ENCODE results near the gene TRIO. TPM values are rescaled to one million over a fixed set of nuclear protein-coding genes. Genes with fewer than 3 reads are reported as not detected.

The TRIO gene
- polyA plus RNA-seq, 1 of the 3 experiments (the other 2 are of a cell fraction) = 229 TPM

- TF ChIP-seq YY1 (IDR thresholded peaks at IDR 0.05; ENCODE audit: low read depth) = no peak
- TF ChIP-seq, protein P1, sequence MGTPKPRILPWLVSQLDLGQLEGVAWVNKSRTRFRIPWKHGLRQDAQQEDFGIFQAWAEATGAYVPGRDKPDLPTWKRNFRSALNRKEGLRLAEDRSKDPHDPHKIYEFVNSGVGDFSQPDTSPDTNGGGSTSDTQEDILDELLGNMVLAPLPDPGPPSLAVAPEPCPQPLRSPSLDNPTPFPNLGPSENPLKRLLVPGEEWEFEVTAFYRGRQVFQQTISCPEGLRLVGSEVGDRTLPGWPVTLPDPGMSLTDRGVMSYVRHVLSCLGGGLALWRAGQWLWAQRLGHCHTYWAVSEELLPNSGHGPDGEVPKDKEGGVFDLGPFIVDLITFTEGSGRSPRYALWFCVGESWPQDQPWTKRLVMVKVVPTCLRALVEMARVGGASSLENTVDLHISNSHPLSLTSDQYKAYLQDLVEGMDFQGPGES (IDR thresholded peaks at IDR 0.05; ENCODE audit: low read depth, low read length) = no peak
- no peak for TF ChIP-seq RFX5 (IDR thresholded peaks at IDR 0.05; ENCODE audit: low read length)
These were observed 270.9 kb downstream of the TRIO start (continued) for GRCh38 chr5:14414007-14414406.

DNA sequence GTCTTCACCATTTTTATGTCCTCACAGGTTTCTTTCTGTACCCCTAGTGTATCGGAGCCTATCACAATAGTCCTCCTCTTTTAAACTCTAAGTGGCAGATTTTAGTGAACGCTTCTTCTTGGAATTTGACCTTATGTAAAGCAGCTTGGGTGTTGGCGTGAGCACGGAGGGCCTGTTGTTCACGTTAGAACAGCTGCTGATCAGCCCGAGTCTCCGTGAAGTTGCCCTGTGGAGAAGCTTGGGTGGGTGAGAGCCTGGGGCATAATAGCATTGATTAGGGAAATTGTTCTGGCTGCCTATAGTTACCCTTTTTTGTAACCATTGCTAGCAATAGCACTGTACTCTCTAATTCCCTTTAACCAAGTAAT is 271.5 kb downstream of the TRIO start:
- CTCF ChIA-PET = interaction anchor here (0.6 to 1.7 kb wide), 6 partner anchors 15 to 682 kb away, joined by 3 to 9 read pairs (median 3); partner anchors contain the start of gene OTULINL
- Histone ChIP-seq H3F3A (replicated peaks; ENCODE audit: insufficient read depth) (peaks cover 78% of the 10 kb centered on the region), H3K9ac (no peak overlapping the region), H3K27me3 (ENCODE audit: insufficient read depth) (no peaks in the 10 kb centered on the region), H3K79me2 (ENCODE audit: insufficient read depth) (peaks cover 87% of the 10 kb centered on the region), H3K9me3 (no peaks in the 10 kb centered on the region), H3K36me3 (replicated peaks in 1 of 2; ENCODE audit: control insufficient read depth in 1 of 2, insufficient read depth in 2 of 2, low read length in 1 of 2) (peaks cover 31 to 39% of the 10 kb centered on the region in 2 experiments), H3K27ac (ENCODE audit: low read depth in 2 of 2, low read length in 1 of 2) (peak overlapping the region in 1 of 2 experiments; percentile 98; a peak in 2 of 4 replicates), H3K4me2 (no peak overlapping the region), H4K20me1 (ENCODE audit: insufficient read depth) (no peaks in the 10 kb centered on the region), H3K9me2 (no peaks in the 10 kb centered on the region), H3K4me1 (ENCODE audit: control insufficient read depth in 1 of 2, insufficient read depth in 2 of 2, low read depth in 1 of 2, low read length in 1 of 2) (peaks cover 70 to 86% of the 10 kb centered on the region in 2 experiments), H2AFZ (ENCODE audit: low read depth) (no peak overlapping the region), H3K4me3 (ENCODE audit: low read depth in 2 of 2, low read length in 1 of 2) (no peak overlapping the region)
- TF ChIP-seq ZBTB33 (IDR thresholded peaks at IDR 0.05; ENCODE audit: borderline replicate concordance, low read depth) = no peak
- no peak for TF ChIP-seq PBX3 (IDR thresholded peaks at IDR 0.05)
- POLR2A ChIA-PET = no interaction called here
- WGBS (ENCODE audit: low lambda C conversion rate) = 97% methylated on average over 7 of the region's 7 CpGs
- no peak for DNase-seq

- Histone ChIP-seq H3K36me3 (replicated peaks in 1 of 2; ENCODE audit: control insufficient read depth in 1 of 2, insufficient read depth in 2 of 2, low read length in 1 of 2) (peaks cover 32 to 40% of the 10 kb centered on the region in 2 experiments), H3K9ac (no peak overlapping the region), H3K4me1 (ENCODE audit: control insufficient read depth in 1 of 2, insufficient read depth in 2 of 2, low read depth in 1 of 2, low read length in 1 of 2) (peaks cover 71 to 86% of the 10 kb centered on the region in 2 experiments), H3K27ac (ENCODE audit: low read depth in 2 of 2, low read length in 1 of 2) (peak overlapping the region; percentile 98 to 100), H3K9me3 (no peaks in the 10 kb centered on the region), H3K4me3 (ENCODE audit: low read depth in 2 of 2, low read length in 1 of 2) (no peak overlapping the region), H3F3A (replicated peaks; ENCODE audit: insufficient read depth) (peaks cover 78% of the 10 kb centered on the region), H4K20me1 (ENCODE audit: insufficient read depth) (no peaks in the 10 kb centered on the region), H2AFZ (ENCODE audit: low read depth) (no peak overlapping the region), H3K4me2 (no peak overlapping the region), H3K27me3 (ENCODE audit: insufficient read depth) (no peaks in the 10 kb centered on the region), H3K9me2 (no peaks in the 10 kb centered on the region), H3K79me2 (ENCODE audit: insufficient read depth) (peaks cover 91% of the 10 kb centered on the region)
- no peak for DNase-seq
- TF ChIP-seq TAF1 (IDR thresholded peaks at IDR 0.05; ENCODE audit: borderline replicate concordance, low read depth, low read length) (no peak), POLR2AphosphoS5 (IDR thresholded peaks at IDR 0.05; ENCODE audit: low read depth, low read length) (no peak), RCOR1 (IDR thresholded peaks at IDR 0.05; ENCODE audit: low read length) (no peak), YY1 (IDR thresholded peaks at IDR 0.05; ENCODE audit: low read depth) (no peak), ZBTB33 (IDR thresholded peaks at IDR 0.05; ENCODE audit: borderline replicate concordance, low read depth) (no peak), NFIC (IDR thresholded peaks at IDR 0.05; ENCODE audit: borderline replicate concordance) (no peak), EZH2phosphoT487 (IDR thresholded peaks at IDR 0.05; ENCODE audit: borderline replicate concordance, low read depth) (no peak), EP300 (IDR thresholded peaks at IDR 0.05; ENCODE audit: borderline replicate concordance in 1 of 2, low read depth in 1 of 2, low read length in 1 of 2) (no peak), USF1 (IDR thresholded peaks at IDR 0.05; ENCODE audit: borderline replicate concordance, low read depth) (no peak)
- POLR2A ChIA-PET = no interaction called here
- 95% methylated on average over 16 of the region's 16 CpGs for WGBS (ENCODE audit: low lambda C conversion rate)
- CTCF ChIA-PET = interaction anchor here (0.6 to 1.7 kb wide), 5 partner anchors 15 to 683 kb away, joined by 3 to 9 read pairs (median 3); partner anchors contain the start of gene OTULINL
These were observed 272.0 kb downstream of the TRIO start for GRCh38 chr5:14415024-14415697.
